T-cell (primary cell): ENCODE results near the gene MMRN2. TPM values are rescaled to one million over a fixed set of nuclear protein-coding genes. Genes with fewer than 3 reads are reported as not detected.

Experiments used
- ATAC-seq, 4 experiments: fragments of 200-7000 bp in 3 of 4; fragments of 150-1000 bp in 1 of 4; cut with Tn5 transposase; replicated peaks in 1 of 4; 1 replicate in 3 of 4; 2 replicates in 1 of 4; pipeline ENCODE4 v1.10.0; 2021; ENCODE audit warnings: moderate library complexity in 3 of 4, mild to moderate bottlenecking in 2 of 4, moderate number of reproducible peaks in 1 of 4
- CTCF ChIA-PET, 2 donors: fragments of 300-600 bp; sonication (Branson Sonifier 250); formaldehyde crosslinking; loops; one replicate each; lab custom pipeline; 2022; ENCODE audit warnings: antibody characterized with exemption in 2 of 2; lab: Charles Lee
- POLR2A ChIA-PET, 2 donors: fragments of 300-600 bp; sonication (Branson Sonifier 250); formaldehyde crosslinking; loops; one replicate each; lab custom pipeline; 2022; ENCODE audit warnings: antibody characterized with exemption in 2 of 2; lab: Charles Lee
- DNase-seq, 35 experiments: peaks; one replicate each; pipeline versions ENCODE4 v3.0.0 to v3.0.0-alpha.2; 2013 to 2023
- H3K27ac ChIP-seq: one replicate; pipeline ENCODE4 v1.5.1; 2013; ENCODE audit warnings: low read length
- H3K27me3 ChIP-seq, 2 experiments: replicated peaks in 1 of 2; 1 replicate in 1 of 2; 2 replicates in 1 of 2; pipeline versions ENCODE4 v1.6.1 to v1.7.0; 2013; ENCODE audit warnings: low read length in 1 of 2, mixed read lengths in 1 of 2; ENCODE audit not compliant: control insufficient read depth in 2 of 2, insufficient read depth in 2 of 2; ENCODE audit errors: extremely low read depth in 1 of 2
- H3K36me3 ChIP-seq, 2 donors: 1 replicate in 1 of 2; 2 replicates in 1 of 2; pipeline versions ENCODE4 v1.6.1 to v1.7.0; 2013; ENCODE audit warnings: low read length in 1 of 2; ENCODE audit not compliant: control insufficient read depth in 2 of 2, insufficient read depth in 1 of 2; ENCODE audit errors: extremely low read depth in 1 of 2
- H3K4me1 ChIP-seq, 2 experiments: 1 replicate in 1 of 2; 2 replicates in 1 of 2; pipeline versions ENCODE4 v1.6.1 to v1.7.0; 2013; ENCODE audit warnings: low read length in 2 of 2, mixed read lengths in 1 of 2; ENCODE audit not compliant: insufficient read depth in 2 of 2, control insufficient read depth in 1 of 2; ENCODE audit errors: extremely low read depth in 1 of 2
- H3K4me3 ChIP-seq, 2 donors: 1 replicate in 1 of 2; 2 replicates in 1 of 2; pipeline versions ENCODE4 v1.5.1 to v1.7.0; 2013; ENCODE audit warnings: mild to moderate bottlenecking in 2 of 2, low read length in 1 of 2, moderate library complexity in 1 of 2; ENCODE audit not compliant: control insufficient read depth in 1 of 2; ENCODE audit errors: extremely low read depth in 1 of 2
- H3K9me3 ChIP-seq: 2 replicates; pipeline ENCODE4 v1.7.0; 2013
- H3K27ac Mint-ChIP-seq, 2 donors: one replicate each; pipeline ENCODE4 v1.8.0; 2020 to 2021; ENCODE audit warnings: mild to moderate bottlenecking in 2 of 2, mixed read lengths in 2 of 2
- H3K27me3 Mint-ChIP-seq, 2 donors: one replicate each; pipeline ENCODE4 v1.8.0; 2021 to 2022; ENCODE audit warnings: mixed read lengths in 2 of 2
- H3K36me3 Mint-ChIP-seq: one replicate; pipeline ENCODE4 v1.8.0; 2021; ENCODE audit warnings: mixed read lengths
- H3K4me1 Mint-ChIP-seq, 3 donors: one replicate each; pipeline ENCODE4 v1.8.0; 2020 to 2022; ENCODE audit warnings: mixed read lengths in 3 of 3, mild to moderate bottlenecking in 1 of 3
- H3K4me3 Mint-ChIP-seq, 3 donors: one replicate each; pipeline ENCODE4 v1.8.0; 2020 to 2022; ENCODE audit warnings: mild to moderate bottlenecking in 3 of 3, mixed read lengths in 3 of 3, moderate library complexity in 3 of 3
- H3K9me3 Mint-ChIP-seq, 3 donors: one replicate each; pipeline ENCODE4 v1.8.0; 2020 to 2022; ENCODE audit warnings: mixed read lengths in 3 of 3
- WGBS: methylation state at CpG from one replicate; pipeline ENCODE4 v1.1.5; 2013; ENCODE audit warnings: missing lambda C conversion rate; ENCODE audit not compliant: insufficient coverage; 5-methylcytosine and 5-hydroxymethylcytosine counted together
- total RNA-seq, 35 experiments: library from RNA in 6 of 35; stranded (reverse) in 6 of 35; fragments of 120-200 nt in 1 of 35; gene quantifications; one replicate each; pipeline versions ENCODE4 v1.2.1 to v1.2.4 and lab custom pipeline; 2013 to 2026

MMRN2 gene
- total RNA-seq, 5 donors from 2014 or later (not counting 1 experiment from before 2014, with no cell fraction given): 0.09 to 0.96 (median 0.33) TPM; not detected in 1

GRCh38 chr10:86963341-86963919 lies 6.0 kb upstream of the MMRN2 start:
- H3K4me1 ChIP-seq: peaks cover 2 to 47% of the 10 kb centered on the region in 2 experiments
- ChIA-PET CTCF (interaction anchor here in 1 of 2 donors (0.6 kb wide), 1 partner anchor 121 kb away, joined by 3 read pairs; no protein-coding TSS in a partner anchor), POLR2A (no interaction called here)
- no peaks in the 10 kb centered on the region for H3K9me3 ChIP-seq
- no peak overlapping the region for H3K4me3 ChIP-seq
- ATAC-seq (no peak), DNase-seq (peak in 1 of 35 experiments; percentile 13)
- Mint-ChIP-seq H3K4me3 (no peak overlapping the region), H3K27ac (no peak overlapping the region), H3K4me1 (peaks cover 19 to 30% (median 20%) of the 10 kb centered on the region in 3 donors), H3K36me3 (no peaks in the 10 kb centered on the region), H3K9me3 (no peaks in the 10 kb centered on the region), H3K27me3 (no peaks in the 10 kb centered on the region)
- WGBS: 94% methylated on average over 8 of the region's 12 CpGs
- no peaks in the 10 kb centered on the region for H3K36me3 ChIP-seq
- H3K27ac ChIP-seq: no peak overlapping the region
- H3K27me3 ChIP-seq: peaks cover 0 to 34% of the 10 kb centered on the region in 2 experiments

- no peaks in the 10 kb centered on the region for H3K36me3 Mint-ChIP-seq
- H3K27ac ChIP-seq: no peak overlapping the region
- peaks cover 17 to 27% (median 20%) of the 10 kb centered on the region in 3 donors for H3K4me1 Mint-ChIP-seq
- CTCF ChIA-PET: no interaction called here
- POLR2A ChIA-PET: no interaction called here
- H3K4me3 Mint-ChIP-seq: no peak overlapping the region
- peaks cover 0 to 34% of the 10 kb centered on the region in 2 experiments for H3K27me3 ChIP-seq
- no peaks in the 10 kb centered on the region for H3K36me3 ChIP-seq
- H3K27me3 Mint-ChIP-seq: no peaks in the 10 kb centered on the region
- H3K27ac Mint-ChIP-seq: no peak overlapping the region
- 88% methylated on average over 6 of the region's 7 CpGs for WGBS
- H3K4me3 ChIP-seq: no peak overlapping the region
- peaks cover 2 to 45% of the 10 kb centered on the region in 2 experiments for H3K4me1 ChIP-seq
- no peaks in the 10 kb centered on the region for H3K9me3 ChIP-seq
- no peak for ATAC-seq
- no peaks in the 10 kb centered on the region for H3K9me3 Mint-ChIP-seq
- DNase-seq: no peak
Measured at GRCh38 chr10:86962981-86963310, 5.5 kb upstream of the MMRN2 start.

GRCh38 chr10:86962136-86962980 lies 4.9 kb upstream of the MMRN2 start:
- no peaks in the 10 kb centered on the region for H3K36me3 ChIP-seq
- CTCF ChIA-PET: no interaction called here
- 82% methylated on average over 3 of the region's 7 CpGs for WGBS
- no peaks in the 10 kb centered on the region for H3K36me3 Mint-ChIP-seq
- POLR2A ChIA-PET: no interaction called here
- DNase-seq: peak in 1 of 35 experiments; percentile 18
- no peak overlapping the region for H3K4me3 Mint-ChIP-seq
- H3K27ac ChIP-seq: no peak overlapping the region
- no peak overlapping the region for H3K27ac Mint-ChIP-seq
- H3K27me3 ChIP-seq: peaks cover 0 to 34% of the 10 kb centered on the region in 2 experiments
- H3K4me3 ChIP-seq: no peak overlapping the region
- peaks cover 2 to 39% of the 10 kb centered on the region in 2 experiments for H3K4me1 ChIP-seq
- no peaks in the 10 kb centered on the region for H3K27me3 Mint-ChIP-seq
- H3K4me1 Mint-ChIP-seq: peaks cover 12 to 21% (median 15%) of the 10 kb centered on the region in 3 donors
- H3K9me3 Mint-ChIP-seq: no peaks in the 10 kb centered on the region
- ATAC-seq: no peak
- H3K9me3 ChIP-seq: no peaks in the 10 kb centered on the region

- Mint-ChIP-seq H3K4me1 (peaks cover 10 to 17% (median 12%) of the 10 kb centered on the region in 3 donors), H3K9me3 (no peaks in the 10 kb centered on the region), H3K27ac (no peak overlapping the region), H3K36me3 (no peaks in the 10 kb centered on the region), H3K27me3 (no peaks in the 10 kb centered on the region), H3K4me3 (no peak overlapping the region)
- no peak overlapping the region for H3K4me3 ChIP-seq
- H3K27me3 ChIP-seq: peaks cover 0 to 34% of the 10 kb centered on the region in 2 experiments
- WGBS: 89% methylated on average over 11 of the region's 12 CpGs
- CTCF ChIA-PET: no interaction called here
- DNase-seq (peak in 1 of 35 experiments; percentile 1), ATAC-seq (no peak)
- no peaks in the 10 kb centered on the region for H3K9me3 ChIP-seq
- no peak overlapping the region for H3K27ac ChIP-seq
- POLR2A ChIA-PET: no interaction called here
- peaks cover 2 to 32% of the 10 kb centered on the region in 2 experiments for H3K4me1 ChIP-seq
- no peaks in the 10 kb centered on the region for H3K36me3 ChIP-seq
Measured at GRCh38 chr10:86961481-86962091, 4.2 kb upstream of the MMRN2 start.

- 100% methylated on average over 2 of the region's 9 CpGs for WGBS
- POLR2A ChIA-PET: no interaction called here
- H3K9me3 Mint-ChIP-seq: no peaks in the 10 kb centered on the region
- CTCF ChIA-PET: interaction anchor here in 1 of 2 donors (1.3 kb wide), 2 partner anchors 15 to 24 kb away, joined by 3 to 4 read pairs; no protein-coding TSS in a partner anchor
- H3K4me3 Mint-ChIP-seq: no peak overlapping the region
- H3K36me3 Mint-ChIP-seq: no peaks in the 10 kb centered on the region
- Histone ChIP-seq H3K4me3 (no peak overlapping the region), H3K4me1 (peaks cover 0 to 31% of the 10 kb centered on the region in 2 experiments), H3K27ac (no peak overlapping the region), H3K36me3 (no peaks in the 10 kb centered on the region), H3K27me3 (peaks cover 0 to 34% of the 10 kb centered on the region in 2 experiments), H3K9me3 (no peaks in the 10 kb centered on the region)
- H3K4me1 Mint-ChIP-seq: peaks cover 4 to 13% (median 6%) of the 10 kb centered on the region in 3 donors
- ATAC-seq (no peak), DNase-seq (no peak)
- no peaks in the 10 kb centered on the region for H3K27me3 Mint-ChIP-seq
- H3K27ac Mint-ChIP-seq: no peak overlapping the region
Measured at GRCh38 chr10:86960863-86961434, 3.5 kb upstream of the MMRN2 start.
